CD4-positive, alpha-beta T cell (primary cell): ENCODE data around the gene ENTPD2. TPM values are rescaled to one million over a fixed set of nuclear protein-coding genes. Genes with fewer than 3 reads are reported as not detected.
A peak's percentile ranks its signal among the peaks of the same experiment; 100 is the strongest.

Source experiments
- ATAC-seq: fragments of 200-7000 bp; cut with Tn5 transposase; one replicate; pipeline ENCODE4 v1.10.0; 2022; ENCODE audit warnings: mild to moderate bottlenecking; ENCODE audit not compliant: poor library complexity
- CTCF ChIA-PET: fragments of 350-600 bp; sonication (Branson Sonifier 250); formaldehyde crosslinking; loops from one replicate; lab custom pipeline; 2021; ENCODE audit warnings: antibody characterized with exemption, inconsistent platforms; lab: Charles Lee
- POLR2A ChIA-PET: fragments of 350-600 bp; sonication (Branson Sonifier 250); formaldehyde crosslinking; loops from one replicate; lab custom pipeline; 2021; ENCODE audit warnings: antibody characterized with exemption, inconsistent platforms; lab: Charles Lee
- DNase-seq, 14 experiments: peaks; one replicate each; pipeline ENCODE4 v3.0.0-alpha.2; 2013 to 2020; ENCODE audit warnings: mixed read lengths in 2 of 14
- H3K27ac ChIP-seq, 2 donors: one replicate each; pipeline versions ENCODE4 v1.5.1 to v1.7.0; 2013; ENCODE audit warnings: low read length in 2 of 2, low read depth in 1 of 2, mild to moderate bottlenecking in 1 of 2
- H3K27me3 ChIP-seq, 2 experiments: 1 replicate in 1 of 2; 2 replicates in 1 of 2; pipeline versions ENCODE4 v1.6.1 to v1.7.0; 2013; ENCODE audit warnings: low read length in 2 of 2, control low read depth in 1 of 2, mild to moderate bottlenecking in 1 of 2, moderate library complexity in 1 of 2; ENCODE audit not compliant: insufficient read depth in 2 of 2, control insufficient read depth in 1 of 2
- H3K36me3 ChIP-seq: one replicate; pipeline ENCODE4 v1.6.1; 2013; ENCODE audit warnings: low read length, control low read depth; ENCODE audit not compliant: insufficient read depth
- H3K4me1 ChIP-seq: one replicate; pipeline ENCODE4 v1.6.1; 2013; ENCODE audit warnings: low read length, control low read depth; ENCODE audit not compliant: insufficient read depth
- H3K4me3 ChIP-seq: one replicate; pipeline ENCODE4 v1.5.1; 2013; ENCODE audit warnings: mild to moderate bottlenecking, low read length, moderate library complexity
- H3K9me3 ChIP-seq, 2 experiments: 1 replicate in 1 of 2; 2 replicates in 1 of 2; pipeline versions ENCODE4 v1.6.1 to v1.7.0; 2013; ENCODE audit warnings: low read length in 2 of 2, mild to moderate bottlenecking in 2 of 2, control low read depth in 1 of 2, moderate library complexity in 1 of 2; ENCODE audit not compliant: control insufficient read depth in 1 of 2, insufficient read depth in 1 of 2
- H3K27ac Mint-ChIP-seq: one replicate; pipeline ENCODE4 v1.8.0; 2020; ENCODE audit warnings: mixed read lengths
- H3K27me3 Mint-ChIP-seq: one replicate; pipeline ENCODE4 v1.8.0; 2021; ENCODE audit warnings: mixed read lengths
- H3K36me3 Mint-ChIP-seq: one replicate; pipeline ENCODE4 v1.8.0; 2021; ENCODE audit warnings: low read depth, mixed read lengths
- H3K4me1 Mint-ChIP-seq: one replicate; pipeline ENCODE4 v1.8.0; 2021; ENCODE audit warnings: low read depth, mixed read lengths
- H3K4me3 Mint-ChIP-seq: one replicate; pipeline ENCODE4 v1.8.0; 2020; ENCODE audit warnings: mild to moderate bottlenecking, mixed read lengths
- H3K9me3 Mint-ChIP-seq: one replicate; pipeline ENCODE4 v1.8.0; 2020; ENCODE audit warnings: mixed read lengths
- intact Hi-C, 2 experiments: fragments of 100-400 bp; cut with DNase I in 1 of 2; cut with micrococcal nuclease in 1 of 2; formaldehyde crosslinking; loops; one replicate each; pipeline versions ENCODE4 v1.15.1 to v1.9.0; 2023 to 2025; cut with DNase I, micrococcal nuclease
- total RNA-seq, 174 experiments: library from RNA in 2 of 174; stranded (reverse) in 2 of 174; gene quantifications; one replicate each; pipeline ENCODE4 v1.2.3 and lab custom pipeline; 2021 to 2026
- TF ChIP-seq, protein P1 (sequence below): fragments of 200-600 bp; IDR thresholded peaks from one replicate; pipeline ENCODE4 v1.8.0; 2022; ENCODE audit warnings: antibody characterized with exemption, mild to moderate bottlenecking

The ENTPD2 gene
- total RNA-seq, 2 experiments from 2014 or later: not detected

DNA sequence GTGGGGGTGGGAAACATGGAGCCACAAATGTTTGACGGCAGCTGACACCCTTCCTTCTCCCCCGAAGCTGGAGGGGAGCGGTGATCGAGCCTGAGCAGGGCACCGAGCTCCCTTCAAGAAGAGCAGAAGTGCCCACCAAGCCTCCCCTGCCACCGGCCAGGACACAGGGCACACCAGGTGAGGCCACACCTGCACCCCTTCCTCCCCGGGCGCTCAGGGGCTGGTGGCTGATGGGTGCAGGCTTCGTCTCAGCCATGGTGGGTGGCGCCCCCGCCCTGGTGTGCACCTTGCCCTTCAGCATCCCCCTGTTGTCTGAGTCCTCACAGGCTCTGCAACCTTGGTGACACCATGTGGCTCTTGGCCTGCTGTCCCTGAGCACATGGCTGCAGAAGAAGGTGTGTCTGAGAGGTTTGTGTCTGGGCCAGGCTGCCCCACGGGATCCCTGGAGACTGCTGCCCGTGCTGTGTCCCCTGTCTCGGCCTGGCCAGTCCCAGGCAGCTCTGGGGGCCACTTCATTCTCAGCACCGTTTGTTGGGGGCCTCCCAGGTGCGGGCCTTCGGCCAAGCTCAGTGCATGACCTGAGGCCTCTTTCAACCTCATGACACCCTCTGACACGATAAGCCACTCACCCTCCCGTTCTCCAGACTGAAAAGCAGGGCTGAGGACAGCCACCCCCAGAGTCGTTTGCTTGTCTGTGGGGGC lies 44.1 kb upstream of the ENTPD2 start:
- H3K36me3 Mint-ChIP-seq: peaks cover 43% of the 10 kb centered on the region
- Histone ChIP-seq H3K4me3 (no peak overlapping the region), H3K27me3 (no peaks in the 10 kb centered on the region), H3K36me3 (peaks cover 58% of the 10 kb centered on the region), H3K9me3 (no peaks in the 10 kb centered on the region), H3K4me1 (peaks cover 28% of the 10 kb centered on the region), H3K27ac (peak overlapping the region; percentile 37 to 38)
- no peaks in the 10 kb centered on the region for H3K9me3 Mint-ChIP-seq
- H3K27ac Mint-ChIP-seq: peak overlapping the region; percentile 17
- POLR2A ChIA-PET: interaction anchor here (0.8 kb wide), 1 partner anchor 11 kb away, joined by 4 read pairs; the partner anchor contains the start of gene MAN1B1
- ATAC-seq (no peak), DNase-seq (no peak)
- TF ChIP-seq, protein P1, sequence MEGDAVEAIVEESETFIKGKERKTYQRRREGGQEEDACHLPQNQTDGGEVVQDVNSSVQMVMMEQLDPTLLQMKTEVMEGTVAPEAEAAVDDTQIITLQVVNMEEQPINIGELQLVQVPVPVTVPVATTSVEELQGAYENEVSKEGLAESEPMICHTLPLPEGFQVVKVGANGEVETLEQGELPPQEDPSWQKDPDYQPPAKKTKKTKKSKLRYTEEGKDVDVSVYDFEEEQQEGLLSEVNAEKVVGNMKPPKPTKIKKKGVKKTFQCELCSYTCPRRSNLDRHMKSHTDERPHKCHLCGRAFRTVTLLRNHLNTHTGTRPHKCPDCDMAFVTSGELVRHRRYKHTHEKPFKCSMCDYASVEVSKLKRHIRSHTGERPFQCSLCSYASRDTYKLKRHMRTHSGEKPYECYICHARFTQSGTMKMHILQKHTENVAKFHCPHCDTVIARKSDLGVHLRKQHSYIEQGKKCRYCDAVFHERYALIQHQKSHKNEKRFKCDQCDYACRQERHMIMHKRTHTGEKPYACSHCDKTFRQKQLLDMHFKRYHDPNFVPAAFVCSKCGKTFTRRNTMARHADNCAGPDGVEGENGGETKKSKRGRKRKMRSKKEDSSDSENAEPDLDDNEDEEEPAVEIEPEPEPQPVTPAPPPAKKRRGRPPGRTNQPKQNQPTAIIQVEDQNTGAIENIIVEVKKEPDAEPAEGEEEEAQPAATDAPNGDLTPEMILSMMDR: no peak
- H3K4me1 Mint-ChIP-seq: peaks cover 18% of the 10 kb centered on the region
- H3K27me3 Mint-ChIP-seq: no peaks in the 10 kb centered on the region
- intact Hi-C loops: loop anchor here in 1 of 2 experiments (2.0 to 10.0 kb wide), 2 partner anchors 17 to 507 kb away; partner anchors contain the start of genes ARRDC1 and DPP7
- no peak overlapping the region for H3K4me3 Mint-ChIP-seq
- CTCF ChIA-PET: no interaction called here

DNA sequence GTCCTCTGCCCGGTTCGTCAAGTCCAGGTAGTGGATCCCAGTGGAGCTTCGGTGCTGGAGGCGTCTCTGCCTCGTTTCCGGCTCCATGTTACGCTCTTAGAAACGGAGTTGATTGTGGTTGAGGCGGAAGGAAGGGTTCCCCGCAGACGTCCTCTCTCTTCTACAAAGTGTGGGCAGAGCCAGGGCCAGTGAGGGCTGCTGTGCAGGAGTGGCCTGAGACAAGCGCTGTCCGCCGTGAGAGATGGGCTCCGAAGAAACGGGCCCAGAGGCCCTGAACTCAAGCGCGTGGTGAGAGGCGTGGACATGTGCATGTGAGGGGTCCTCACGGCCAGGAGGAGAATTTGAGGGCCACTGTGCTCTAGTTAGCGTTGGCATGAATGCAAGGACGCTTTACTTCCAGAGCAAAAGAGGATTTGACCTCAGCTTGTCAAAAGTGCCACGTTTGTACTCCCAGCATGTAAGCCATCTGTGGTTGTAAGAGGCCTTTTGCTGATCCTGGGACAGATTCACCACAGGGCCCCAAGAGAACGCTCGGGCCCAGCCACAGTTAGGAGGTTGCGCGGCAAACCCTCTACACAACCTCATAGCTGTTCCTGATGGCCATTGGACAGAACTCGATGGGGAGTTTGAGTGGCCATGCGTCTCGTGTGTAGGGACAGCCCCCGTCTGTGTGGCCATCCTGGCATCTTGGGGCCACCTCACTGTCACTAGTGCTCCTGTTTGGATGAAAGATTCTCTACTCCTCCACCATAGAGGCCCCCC lies 43.1 kb upstream of the ENTPD2 start:
- DNase-seq (peak in 1 of 14 experiments; percentile 32), ATAC-seq (no peak)
- TF ChIP-seq, protein P1: no peak
- Mint-ChIP-seq H3K27me3 (no peaks in the 10 kb centered on the region), H3K36me3 (peaks cover 52% of the 10 kb centered on the region), H3K4me3 (no peak overlapping the region), H3K9me3 (no peaks in the 10 kb centered on the region), H3K4me1 (peaks cover 22% of the 10 kb centered on the region), H3K27ac (peak overlapping the region; percentile 92)
- ChIA-PET CTCF (interaction anchor here (2.3 kb wide), 1 partner anchor 140 kb away, joined by 16 read pairs; no protein-coding TSS in a partner anchor), POLR2A (interaction anchor here (0.8 to 1.7 kb wide), 5 partner anchors 10 to 104 kb away, joined by 4 to 21 read pairs (median 4); partner anchors contain the start of genes MAN1B1 and TPRN)
- Histone ChIP-seq H3K9me3 (no peaks in the 10 kb centered on the region), H3K27ac (peak overlapping the region; percentile 59 to 85), H3K4me3 (peak overlapping the region; percentile 42), H3K27me3 (no peaks in the 10 kb centered on the region), H3K36me3 (peaks cover 56% of the 10 kb centered on the region), H3K4me1 (peaks cover 28% of the 10 kb centered on the region)
- intact Hi-C loops: loop anchor here in 1 of 2 experiments (2.0 to 10.0 kb wide), 2 partner anchors 18 to 508 kb away; partner anchors contain the start of genes ARRDC1 and DPP7
